Epithelial cell of proximal tubule (primary cell): ENCODE measurements around the gene BARX1. TPM values are rescaled to one million over a fixed set of nuclear protein-coding genes. Genes with fewer than 3 reads are reported as not detected.

ENCODE experiments used
- DNase-seq: peaks from one replicate; pipeline ENCODE4 v3.0.0-alpha.2; 2011; ENCODE audit warnings: low read depth
- H3K4me3 ChIP-seq: 2 replicates; pipeline ENCODE4 v1.5.1; 2011; ENCODE audit warnings: low read depth, mild to moderate bottlenecking, low read length
- CTCF ChIP-seq: conservative IDR thresholded peaks from 2 replicates; pipeline ENCODE4 v1.5.1; 2012; ENCODE audit warnings: low read depth, mild to moderate bottlenecking, low read length
- total RNA-seq: library from RNA; depleted of rRNA; stranded (reverse); fragments of >200 nt; gene quantifications from 2 replicates; pipeline ENCODE4 v1.2.3, GENCODE V29; 2015

BARX1 gene
- total RNA-seq, 1 donor from 2014 or later = not detected

DNA sequence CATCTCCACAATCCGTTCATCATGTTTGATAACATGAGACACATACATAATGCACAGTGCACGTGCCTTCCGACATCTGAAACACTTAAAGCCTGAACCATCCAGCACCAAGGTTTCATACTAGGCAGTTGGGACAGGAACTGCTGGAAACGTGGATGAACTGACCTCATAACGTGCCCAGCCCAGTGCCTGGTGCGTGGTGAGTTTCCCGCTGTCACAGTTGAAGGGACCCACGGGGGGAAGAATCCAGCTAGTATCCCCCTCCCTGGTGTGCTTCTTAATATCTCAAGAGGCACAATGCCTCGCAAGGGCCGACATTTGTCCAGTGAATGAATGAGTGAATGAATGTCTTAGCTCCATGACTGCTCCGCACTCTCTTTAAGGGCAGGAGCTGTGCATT lies 23.2 kb downstream of the BARX1 start:
- no peak overlapping the region for H3K4me3 ChIP-seq
- TF ChIP-seq CTCF = no peak
- DNase-seq = no peak

DNA sequence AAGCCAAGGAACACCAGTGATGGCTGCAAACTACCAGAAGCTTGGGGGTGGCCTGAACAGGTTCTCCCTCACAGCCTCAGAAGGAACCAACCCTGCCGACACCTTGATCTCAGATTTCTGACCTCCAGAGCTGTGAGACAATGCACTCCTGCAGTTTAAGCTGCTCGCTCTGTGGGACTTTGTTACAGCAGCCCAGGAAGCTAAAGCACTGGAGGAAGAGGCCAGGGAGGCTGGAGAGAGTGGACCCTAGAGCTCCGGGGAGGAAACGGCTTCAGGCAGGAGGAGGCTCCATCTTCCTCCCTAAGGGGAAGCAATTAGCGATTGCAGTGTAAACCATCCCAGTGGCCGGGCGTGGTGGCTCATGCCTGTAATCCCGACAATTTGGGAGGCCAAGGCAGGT lies 25.1 kb downstream of the BARX1 start:
- no peak for TF ChIP-seq CTCF
- no peak overlapping the region for H3K4me3 ChIP-seq
- DNase-seq = no peak

GRCh38 chr9:93929231-93929630 lies 25.9 kb downstream of the BARX1 start:
- H3K4me3 ChIP-seq = no peak overlapping the region
- no peak for DNase-seq
- no peak for TF ChIP-seq CTCF

DNA sequence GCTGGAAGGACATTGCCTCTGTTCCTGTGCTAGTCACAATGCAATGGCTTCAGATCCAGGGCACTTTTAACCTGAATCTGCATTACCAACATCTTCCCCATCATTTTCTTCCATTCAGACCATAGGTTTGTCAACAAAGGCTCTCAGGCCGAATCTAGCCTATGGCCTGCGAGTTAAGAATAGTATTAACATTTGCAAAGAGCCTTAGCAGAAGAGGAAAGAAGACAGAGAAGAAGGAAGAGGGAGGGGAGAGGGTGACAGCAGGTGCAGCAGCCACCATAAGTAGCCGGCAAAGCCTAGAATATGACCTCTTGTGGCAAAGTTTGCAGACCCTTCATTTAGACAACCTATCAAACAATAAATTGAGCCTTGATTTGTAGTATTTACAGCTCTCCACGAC lies 32.6 kb downstream of the BARX1 start:
- DNase-seq = no peak
- TF ChIP-seq CTCF = no peak
- no peak overlapping the region for H3K4me3 ChIP-seq

DNA sequence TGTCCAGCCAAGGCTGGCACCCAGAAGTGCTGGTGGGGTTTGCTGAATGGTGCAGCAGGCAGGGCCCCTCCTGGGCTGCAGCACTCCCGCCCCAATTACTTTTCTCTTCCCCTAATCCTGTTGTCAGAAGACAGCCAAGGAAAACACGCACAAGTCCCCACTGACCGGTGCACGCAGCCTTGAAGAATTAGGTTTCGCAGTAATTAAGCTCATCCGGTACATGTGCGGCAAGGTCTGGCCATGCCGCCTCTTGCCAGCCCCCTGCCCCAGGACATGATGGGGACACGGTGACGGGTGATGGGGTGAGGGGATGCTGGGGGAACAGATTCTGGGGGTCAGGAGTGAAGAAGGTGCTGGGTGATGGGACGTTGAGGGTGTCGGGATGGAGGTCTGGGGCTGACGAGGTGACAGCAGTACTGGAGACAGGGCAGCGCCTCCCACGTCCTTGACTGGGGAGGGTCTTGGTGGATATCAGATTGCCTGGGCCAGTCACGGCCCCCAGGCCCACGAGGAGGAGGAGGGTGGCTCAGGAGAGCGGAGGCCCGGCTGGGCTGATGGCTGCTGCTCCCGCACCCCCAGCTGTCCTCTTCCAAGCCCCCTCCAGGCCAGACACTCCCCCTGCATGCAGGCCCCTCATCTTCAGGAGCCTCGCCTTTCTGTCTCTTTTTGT lies 34.9 kb downstream of the BARX1 start:
- TF ChIP-seq CTCF = no peak
- H3K4me3 ChIP-seq = no peak overlapping the region
- DNase-seq = no peak

- no peak for TF ChIP-seq CTCF
- H3K4me3 ChIP-seq = no peak overlapping the region
- no peak for DNase-seq
Measured at GRCh38 chr9:93918061-93918460, 37.1 kb downstream of the BARX1 start.

- H3K4me3 ChIP-seq = no peak overlapping the region
- DNase-seq = no peak
- no peak for TF ChIP-seq CTCF
Measured at GRCh38 chr9:93917121-93917853, 37.9 kb downstream of the BARX1 start.
